Stimulated activated CD4-positive, alpha-beta T cell treated with anti-CD3 and anti-CD28 coated beads, Interleukin-15, amount 100 ng/mL, for 1 hour (primary cell): ENCODE measurements around the gene CLPX.
"Not testable (repeated sequence)": the region's sequence is repeated elsewhere in the genome, so short reads cannot be mapped to it uniquely, and the experiment has no call there.

ENCODE experiments used
- DNase-seq, 2 donors: peaks; one replicate each; pipeline ENCODE4 v3.0.0-alpha.2; 2020; ENCODE audit warnings: low read depth in 1 of 2, low spot score in 1 of 2

Gene CLPX

DNA sequence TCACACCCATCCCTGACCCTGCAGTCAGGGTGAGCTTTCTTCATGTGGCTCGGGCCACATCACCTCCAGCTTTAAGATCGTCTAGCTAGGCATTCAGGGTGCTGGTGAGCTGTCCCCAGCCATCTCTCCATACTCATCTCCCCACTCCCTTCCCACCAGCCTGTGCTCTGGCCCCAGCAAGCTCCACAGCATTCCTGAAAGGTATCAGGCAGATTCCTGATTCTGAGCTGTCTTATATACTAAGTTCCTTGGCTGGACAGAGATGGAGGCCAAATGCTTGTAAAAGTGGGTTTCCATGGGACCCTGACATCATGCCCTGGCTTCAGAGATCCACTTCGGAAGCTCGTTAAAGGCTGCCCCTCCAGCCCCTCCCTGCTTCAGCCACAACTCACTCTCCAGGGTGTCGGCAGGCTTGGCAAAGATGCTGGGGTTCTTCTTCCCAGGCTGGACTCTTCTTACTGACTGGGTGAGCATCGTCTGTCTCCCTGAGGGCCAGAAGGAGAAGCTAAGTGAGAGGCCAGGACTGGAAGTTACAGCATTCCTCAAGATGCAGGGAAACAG, 22.2 kb upstream of the CLPX start:
- no peak for DNase-seq

DNA sequence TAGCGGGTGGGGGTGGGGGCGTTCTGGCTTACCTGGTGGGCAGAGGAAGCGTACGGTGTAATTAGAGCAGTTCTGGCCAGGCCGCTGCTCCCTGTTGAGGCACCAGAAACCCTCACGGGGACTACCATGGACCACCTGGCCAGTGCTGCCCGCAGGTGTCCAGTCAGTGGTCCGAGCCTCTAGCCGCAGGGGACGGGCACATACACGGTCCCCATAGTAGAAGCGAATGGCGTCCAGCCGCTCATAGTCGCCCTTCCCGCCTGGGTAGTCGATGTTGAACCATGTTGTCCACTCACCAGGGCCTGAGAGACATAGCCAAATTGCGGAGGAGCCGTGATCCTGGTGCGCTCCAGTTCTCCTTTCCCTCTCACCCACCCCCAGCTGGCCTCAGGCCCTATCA, 21.6 kb upstream of the CLPX start:
- no peak for DNase-seq

DNA sequence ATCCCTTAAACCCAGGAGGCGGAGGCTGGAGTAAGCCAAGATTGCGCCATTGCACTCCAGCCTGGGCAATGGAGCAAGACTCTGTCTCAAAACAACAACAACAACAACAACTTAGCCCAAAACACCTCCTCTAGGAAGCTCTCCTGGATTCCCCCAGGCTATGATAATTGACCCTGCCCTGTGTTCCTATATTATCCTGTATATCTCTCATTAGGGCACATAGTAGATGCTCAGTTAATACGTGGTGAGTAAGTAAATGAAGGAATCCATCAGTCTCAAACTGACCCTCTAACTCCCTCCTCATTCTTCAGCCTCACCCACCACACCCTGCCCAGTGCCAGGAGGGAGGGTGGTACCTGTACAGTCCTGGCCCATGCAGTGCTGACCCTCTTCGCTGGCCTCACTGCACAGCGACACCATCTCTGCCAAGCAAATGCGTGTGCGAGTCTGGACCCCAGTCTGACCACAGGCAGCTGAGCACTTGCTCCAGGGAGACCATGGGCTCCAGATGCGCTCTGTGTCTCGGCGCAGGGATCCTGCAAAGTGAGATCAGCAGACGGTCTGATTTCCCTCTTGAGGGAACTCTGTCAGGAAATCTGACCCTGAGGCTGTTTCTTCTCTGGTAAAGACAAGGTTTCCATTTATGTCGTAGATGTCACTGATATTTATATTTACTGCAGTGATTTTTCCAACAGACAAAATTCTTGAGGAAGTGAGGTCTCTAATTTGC, 20.0 kb upstream of the CLPX start:
- DNase-seq, result no peak

DNA sequence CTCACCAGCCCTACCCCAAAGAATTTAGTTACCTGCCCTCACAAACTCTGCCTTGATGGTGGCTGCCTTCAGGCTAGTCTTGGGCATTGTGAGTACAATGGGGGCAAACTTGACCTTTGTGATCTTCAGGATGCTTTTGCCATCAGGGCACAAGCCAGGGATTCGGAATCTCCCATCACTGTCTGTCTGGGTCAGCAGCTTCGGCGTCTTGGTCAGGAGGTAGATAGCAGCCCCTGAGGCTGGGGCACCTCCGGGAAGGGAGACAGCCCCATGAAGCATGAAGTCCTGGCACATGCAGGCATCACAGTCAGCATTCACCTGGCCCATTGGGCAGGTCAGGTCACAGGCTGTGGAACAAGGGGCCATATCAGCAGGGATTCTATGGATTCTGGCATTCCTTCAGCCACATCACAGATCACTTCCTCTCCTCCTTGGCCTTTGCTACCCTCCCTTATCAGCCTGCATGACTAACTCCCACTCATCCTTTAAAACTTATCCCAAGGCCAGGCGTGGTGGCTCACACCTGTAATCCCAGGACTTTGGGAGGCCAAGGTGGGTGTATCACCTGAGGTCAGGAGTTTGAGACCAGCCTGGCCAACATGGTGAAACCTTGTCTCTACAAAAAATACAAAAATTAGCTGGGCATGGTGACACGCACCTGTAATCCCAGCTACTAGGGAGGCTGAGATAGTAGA, 19.2 kb upstream of the CLPX start:
- DNase-seq, result no peak

DNA sequence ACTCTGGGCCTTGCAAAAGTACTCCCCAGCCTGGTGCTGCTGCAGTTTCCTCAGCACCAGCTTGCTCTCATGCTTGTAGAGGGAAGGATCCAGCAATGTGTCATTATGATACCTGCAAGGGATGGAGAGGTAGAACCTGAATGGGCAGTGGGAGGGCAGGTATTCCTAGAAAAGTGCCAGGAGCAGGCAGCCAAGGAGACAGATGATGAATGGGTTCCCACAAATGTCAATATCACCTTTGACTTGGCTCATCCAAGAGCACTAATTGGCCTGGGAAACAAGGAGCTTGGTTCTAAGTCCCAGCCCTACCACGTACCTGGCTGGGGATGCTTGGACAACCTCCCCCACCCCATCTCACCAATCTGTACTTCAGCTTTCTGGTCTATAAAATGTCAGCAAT, 16.8 kb upstream of the CLPX start:
- DNase-seq, result no peak

DNA sequence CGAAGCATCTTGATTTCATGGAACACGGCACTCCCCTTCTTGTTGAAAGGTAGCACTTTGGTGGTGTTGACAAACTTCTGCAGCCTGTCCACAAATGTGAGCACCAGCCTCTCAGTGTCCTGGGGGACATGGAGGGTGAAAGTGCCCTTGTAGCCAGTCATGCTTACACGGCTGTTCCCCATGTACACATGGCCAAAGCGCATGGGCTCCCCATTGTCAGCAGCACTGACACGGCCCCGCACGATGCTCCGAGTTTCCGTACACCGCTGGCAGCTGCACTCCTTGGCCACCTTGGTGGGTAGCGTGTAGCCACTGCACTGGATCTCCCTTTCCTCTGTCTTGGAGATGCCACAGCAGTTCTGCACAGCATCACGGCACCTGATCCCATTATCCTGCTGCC, 13.4 kb upstream of the CLPX start:
- no peak for DNase-seq

DNA sequence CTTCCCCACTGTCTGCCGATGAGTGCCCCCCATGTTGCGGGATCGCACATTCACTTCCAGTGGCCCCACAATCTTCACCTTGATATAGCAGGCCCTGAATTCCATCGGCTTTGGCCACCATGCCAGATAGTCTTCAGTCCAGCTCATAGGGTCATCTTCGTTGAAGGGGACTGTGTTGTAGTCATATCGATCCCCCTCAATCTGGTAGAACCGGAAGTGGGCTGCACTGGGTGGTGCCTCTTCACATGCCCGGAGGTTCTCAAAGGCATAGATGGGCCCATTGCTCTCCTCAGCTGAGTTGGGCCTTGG, 12.1 kb upstream of the CLPX start:
- no peak for DNase-seq

DNA sequence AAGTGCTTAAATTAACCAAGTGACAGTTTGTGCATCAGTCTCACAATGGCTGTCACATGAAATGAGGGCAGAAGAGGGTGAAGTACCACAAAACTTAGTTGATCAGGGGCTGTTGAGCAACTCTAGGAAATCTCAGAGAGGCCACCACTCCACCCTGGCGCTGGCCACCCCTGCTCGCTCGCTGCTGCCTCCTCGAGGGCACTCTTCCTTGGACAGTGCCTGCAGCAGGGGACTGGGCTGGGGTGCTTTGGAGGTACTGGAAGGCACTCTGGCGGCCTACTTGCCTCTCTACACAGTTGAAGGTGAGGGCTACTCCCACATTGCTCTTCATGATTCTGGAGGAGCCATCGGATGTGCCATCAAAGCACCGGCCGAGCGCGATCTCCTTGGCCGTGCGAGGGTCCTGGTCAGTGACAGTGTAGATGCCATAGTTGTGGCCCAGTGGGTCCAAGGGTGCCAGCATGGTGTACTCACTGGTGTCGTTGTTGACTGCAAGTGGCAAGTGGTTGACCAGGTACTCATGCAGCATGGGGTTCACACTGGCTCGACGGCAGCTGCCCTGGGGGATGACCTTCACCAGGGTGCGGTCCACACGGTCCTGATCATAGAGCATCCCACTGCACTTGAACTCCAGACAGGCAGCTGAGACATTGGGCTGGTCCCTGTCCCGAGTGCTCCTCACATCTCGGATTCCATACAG, 11.6 kb upstream of the CLPX start:
- no peak for DNase-seq

DNA sequence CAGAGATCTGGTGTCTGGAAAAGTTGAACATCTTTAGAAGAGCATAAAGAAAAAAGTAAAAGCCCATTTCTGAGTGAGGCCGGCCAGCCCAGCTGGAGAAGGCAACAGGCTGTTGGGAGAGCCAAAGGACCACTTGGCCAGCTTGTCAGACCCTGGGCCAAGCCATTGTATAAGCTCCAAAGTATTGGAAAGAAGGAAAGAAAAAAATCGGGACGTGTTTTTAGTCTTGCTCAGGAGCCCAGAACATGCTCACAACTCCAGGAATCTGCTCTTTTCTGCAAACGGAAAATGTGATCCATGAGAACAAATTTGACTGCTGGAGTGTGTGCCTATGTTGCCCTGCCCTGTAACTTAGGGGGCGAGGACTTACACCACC, 10.4 kb upstream of the CLPX start:
- DNase-seq, result no peak

DNA sequence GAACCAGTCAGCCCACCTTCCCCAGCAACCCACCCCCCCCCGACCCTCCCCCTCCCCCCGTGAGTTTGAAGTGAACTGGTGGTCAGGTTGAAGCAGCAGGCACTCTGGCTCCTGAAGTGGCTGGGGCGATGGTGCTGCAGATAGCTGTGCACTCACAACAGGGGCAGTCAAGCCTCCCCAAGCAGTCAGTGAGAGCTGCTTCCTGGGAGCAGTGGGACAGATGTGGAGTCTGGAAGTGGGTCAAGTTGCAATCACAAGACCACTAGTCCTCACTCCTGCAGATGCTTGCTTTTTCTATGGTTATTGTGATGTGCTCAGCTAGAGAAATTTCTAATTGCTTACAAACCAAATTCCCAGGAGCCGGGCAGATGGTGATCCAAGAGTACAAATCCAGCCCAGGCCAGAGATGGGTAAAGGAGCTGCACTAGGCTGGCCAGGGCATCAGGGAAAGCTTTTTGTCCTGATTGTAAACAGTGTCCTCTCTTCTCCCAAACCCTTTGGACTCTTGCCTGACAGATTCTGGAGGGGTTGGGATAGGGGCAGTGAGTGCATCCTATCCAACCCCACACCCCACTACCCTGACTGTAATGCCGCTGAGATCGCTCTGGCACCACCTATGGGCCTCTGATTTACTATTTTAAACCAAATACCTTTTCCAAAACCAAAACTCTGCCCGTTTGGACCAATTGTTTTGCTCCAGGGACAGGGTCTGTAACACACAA, 9.8 kb upstream of the CLPX start:
- no peak for DNase-seq

DNA sequence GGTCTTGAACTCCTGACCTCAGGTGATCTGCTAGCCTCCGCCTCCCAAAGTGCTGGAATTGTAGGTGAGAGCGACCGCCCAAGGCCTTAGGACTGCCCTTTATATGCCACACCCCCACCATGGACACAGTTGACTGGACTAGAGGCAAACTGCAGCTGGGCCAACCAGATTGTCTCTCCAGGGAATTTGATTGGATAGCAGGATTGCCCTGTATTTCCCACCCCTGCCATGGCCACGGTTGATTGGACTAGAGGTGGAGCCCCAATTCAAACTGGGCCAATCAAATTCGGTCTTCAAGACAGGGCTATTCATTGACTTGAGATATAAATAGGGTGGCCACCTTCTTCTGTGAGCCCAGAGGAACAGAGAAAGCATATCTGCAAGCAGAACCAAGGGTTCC, 6.9 kb upstream of the CLPX start:
- no peak for DNase-seq

DNA sequence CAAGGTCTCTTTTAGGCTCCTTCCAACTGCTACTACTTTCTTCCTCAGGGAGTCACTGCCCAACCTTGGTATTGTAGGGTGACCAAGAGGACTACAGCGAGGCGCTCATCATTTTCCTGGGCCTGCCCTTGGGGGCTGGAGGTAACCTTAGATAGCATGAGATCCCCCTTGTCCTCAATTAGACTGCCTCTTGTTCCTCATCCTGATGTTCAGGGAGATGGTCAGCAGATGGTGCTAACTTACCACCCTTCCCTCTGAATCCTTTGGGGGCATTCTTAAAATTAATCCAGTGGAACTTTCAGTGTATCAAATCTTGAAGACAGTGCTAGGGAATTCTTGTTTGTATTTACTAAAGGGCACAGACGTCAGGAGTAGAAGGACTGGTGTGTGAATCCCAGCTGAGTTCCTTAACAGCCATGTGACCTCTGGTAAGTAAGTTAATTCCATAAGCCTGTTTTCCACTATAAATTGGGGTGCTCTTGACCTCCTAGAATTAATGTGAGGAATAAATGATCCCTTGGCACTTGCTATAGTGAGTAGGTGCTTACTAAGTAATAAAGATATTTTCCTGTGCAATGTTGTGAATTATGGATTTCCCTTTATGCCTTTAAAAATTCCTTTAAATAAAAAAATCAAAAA, 4.1 kb upstream of the CLPX start:
- no peak for DNase-seq

DNA sequence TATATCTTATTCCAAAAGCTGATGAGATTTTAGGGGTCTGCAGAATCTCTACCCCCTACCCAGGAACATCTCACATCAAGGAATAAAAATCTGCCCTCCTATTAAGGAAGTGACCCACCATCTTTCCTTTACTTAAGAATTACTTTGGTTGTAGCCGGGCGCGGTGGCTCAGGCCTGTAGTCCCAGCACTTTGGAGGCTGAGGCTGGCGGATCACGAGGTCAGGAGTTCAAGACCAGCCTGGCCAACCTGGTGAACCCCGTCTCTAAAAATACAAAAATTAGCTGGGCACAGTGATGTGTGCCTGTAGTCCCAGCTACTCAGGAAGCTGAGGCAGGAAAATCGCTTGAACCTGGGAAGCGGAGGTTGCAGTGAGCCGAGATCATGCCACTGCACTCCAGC, 3.3 kb upstream of the CLPX start:
- not testable (repeated sequence) for DNase-seq

DNA sequence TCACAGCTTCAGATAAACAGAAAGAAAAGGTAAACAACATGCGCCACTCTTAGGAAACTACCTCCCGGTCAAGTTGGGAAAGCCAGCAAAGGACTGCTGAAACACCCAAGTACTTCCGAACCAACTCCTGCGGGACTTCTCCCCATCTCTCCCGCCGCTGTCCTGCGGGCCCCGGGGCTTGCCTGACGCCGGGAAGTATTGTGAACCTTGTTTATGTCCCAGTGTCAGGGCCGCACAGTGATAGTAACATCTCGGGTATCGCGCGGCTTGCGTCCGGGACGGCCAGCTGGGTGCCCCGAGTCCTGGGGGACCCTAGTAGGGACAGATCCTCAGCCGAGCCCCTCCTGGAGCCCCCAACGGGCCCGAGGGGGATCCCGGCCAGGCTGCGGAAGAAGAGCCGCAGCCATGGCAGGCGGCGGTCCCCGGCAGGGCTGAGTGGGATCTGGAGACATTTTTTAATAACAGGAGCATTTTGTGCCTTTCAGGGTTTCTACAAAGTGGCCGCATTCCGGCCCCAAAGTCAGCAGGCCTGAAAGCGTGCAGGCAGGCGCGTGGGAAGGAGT, 756 bp downstream of the CLPX start:
- DNase-seq, result no peak

DNA sequence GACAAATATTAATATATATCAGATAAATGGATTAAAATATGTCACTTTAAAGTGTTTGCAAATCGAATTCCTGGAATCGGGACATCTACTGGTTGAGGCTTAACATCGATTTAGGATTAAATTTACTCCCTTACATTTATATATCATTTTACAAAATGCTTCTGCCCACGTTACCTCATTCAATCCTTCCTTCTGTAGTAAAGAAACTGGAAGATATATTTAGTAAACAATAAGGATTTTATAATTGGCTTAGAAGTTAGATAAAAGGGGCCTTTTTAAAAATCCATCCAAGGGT, 1.3 kb downstream of the CLPX start:
- no peak for DNase-seq

DNA sequence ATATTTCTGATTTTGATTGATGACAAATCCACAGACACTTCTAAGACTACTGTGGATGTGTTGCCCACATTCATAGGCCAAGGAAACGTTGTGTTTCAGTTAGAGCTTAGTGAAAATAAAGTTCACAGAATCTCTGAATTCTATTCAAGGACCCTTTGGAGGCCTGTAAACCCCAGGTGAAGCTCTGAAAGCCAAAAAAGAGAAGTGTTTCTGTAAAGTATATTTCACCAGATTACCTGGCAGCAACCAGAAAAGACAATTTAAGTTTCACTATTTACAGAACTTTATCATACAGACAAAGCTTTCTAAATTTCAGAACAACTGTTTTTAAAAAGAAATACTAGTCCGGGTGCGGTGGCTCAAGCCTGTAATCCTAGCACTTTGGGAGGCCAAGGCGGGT, 2.6 kb downstream of the CLPX start:
- DNase-seq, result no peak

DNA sequence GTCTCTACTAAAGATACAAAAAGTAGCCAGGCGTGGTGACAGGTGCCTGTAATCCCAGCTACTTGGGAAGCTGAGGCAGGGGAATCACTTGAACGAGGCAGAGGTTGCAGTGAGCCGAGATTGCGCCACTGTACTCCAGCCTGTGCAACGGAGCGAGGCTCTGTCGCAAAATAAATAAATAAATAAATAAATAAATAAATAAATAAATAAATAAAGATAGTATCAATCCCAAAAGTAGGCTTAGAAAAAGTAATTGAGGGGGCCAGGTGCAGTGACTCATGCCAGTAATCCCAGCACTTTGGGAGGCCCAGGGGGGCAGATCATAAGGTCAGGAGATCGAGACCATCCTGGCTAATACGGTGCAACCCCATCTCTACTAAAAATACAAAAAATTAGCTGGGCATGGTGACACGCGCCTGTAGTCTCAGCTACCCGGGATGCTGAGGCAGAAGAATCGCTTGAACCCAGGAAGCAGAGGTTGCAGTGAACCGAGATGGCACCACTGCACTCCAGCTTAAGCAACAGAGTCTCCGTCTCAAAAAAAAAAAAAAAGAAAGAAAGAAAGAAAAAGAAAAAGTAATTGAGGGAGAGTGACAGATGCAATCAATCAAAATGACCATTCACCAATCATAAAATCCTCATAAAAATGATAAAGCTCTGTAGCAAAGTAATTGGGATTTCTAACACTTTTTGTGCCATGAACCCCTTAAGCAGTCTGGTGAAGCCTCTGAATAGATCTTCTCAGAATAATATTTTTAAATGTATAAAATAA, 3.4 kb downstream of the CLPX start:
- DNase-seq, result not testable (repeated sequence)

DNA sequence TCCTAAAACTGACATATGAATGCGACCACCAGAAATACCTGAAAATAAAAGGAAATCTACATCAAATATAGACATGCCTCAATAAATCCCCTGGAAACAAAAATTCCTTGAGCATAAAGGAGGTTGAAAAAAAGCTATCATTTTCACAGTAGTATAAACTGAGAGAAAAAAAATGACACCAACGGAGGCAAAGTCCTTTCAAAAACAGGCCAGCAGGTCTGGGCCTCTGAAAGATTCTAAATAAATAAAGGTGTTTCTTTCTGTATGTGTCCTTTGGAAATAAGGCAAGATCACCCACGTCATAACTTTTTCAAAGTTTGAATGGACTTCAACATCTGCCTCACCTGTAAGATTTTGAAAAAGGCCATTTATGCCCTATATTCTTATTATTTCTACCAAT, 5.0 kb downstream of the CLPX start:
- no peak for DNase-seq

DNA sequence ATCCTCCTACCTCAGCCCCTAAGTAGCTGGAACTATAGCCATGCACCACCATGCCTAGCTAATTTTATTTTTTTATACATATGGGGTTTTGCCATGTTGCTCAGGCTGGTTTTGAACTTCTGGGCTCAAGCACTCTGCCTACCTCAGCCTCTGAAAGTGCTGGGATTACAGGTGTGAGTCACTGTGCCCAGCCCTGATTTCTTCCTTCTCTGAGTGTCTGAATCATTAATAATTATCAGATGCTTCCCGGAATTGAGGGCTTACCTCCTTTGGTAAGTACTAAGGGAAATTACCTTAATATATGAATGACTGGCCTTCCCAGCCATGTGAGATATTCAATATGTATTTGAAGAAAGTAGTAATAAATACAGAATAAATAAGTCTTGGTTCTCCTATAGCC, 7.2 kb downstream of the CLPX start:
- DNase-seq, result no peak

DNA sequence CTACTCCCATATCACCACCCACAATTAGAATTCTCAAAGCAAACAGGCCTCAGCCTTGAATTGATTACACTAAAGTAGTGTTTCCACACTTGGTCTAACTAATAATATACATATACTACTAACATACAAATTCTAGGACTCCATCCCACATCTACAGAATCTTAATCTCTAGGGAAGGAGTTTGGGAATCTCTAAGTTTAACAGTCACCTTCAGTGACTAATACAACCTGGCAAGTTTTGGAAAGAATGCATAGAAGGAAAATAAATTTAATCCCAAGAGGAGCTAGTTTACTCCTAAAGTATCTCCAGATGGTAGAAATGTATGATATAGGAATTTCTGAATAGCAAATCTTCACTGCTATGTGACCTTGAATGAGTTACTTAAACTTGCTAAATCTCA, 9.1 kb downstream of the CLPX start:
- no peak for DNase-seq
